ENCODE measurements around the gene TLR9.

The TLR9 gene

DNA sequence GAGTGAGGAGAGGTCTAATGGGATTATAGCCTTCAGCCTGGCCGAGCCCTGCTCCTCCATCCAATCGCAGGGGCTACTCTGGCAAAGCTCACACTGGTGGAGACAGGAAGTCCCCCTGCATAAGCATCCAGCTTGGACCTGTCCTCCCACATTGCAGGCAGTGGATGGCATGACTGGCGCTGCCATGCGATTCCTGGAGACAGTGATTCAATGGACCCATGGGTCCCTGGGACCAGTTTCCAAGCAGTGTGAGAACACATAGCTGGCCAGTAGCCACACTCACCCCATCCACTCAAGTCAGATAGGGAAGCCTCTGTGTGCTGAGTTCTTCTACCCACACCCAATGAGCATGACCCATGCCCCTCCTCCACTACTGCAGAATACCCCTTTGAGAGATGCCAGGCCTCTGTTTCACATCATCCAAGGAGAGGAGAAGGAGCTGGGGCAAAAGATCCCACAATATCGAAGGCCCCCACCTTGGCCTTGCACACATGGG lies 53.1 kb downstream of the TLR9 start:
- no peak for DNase-seq (ENCODE audit: low spot score)

DNA sequence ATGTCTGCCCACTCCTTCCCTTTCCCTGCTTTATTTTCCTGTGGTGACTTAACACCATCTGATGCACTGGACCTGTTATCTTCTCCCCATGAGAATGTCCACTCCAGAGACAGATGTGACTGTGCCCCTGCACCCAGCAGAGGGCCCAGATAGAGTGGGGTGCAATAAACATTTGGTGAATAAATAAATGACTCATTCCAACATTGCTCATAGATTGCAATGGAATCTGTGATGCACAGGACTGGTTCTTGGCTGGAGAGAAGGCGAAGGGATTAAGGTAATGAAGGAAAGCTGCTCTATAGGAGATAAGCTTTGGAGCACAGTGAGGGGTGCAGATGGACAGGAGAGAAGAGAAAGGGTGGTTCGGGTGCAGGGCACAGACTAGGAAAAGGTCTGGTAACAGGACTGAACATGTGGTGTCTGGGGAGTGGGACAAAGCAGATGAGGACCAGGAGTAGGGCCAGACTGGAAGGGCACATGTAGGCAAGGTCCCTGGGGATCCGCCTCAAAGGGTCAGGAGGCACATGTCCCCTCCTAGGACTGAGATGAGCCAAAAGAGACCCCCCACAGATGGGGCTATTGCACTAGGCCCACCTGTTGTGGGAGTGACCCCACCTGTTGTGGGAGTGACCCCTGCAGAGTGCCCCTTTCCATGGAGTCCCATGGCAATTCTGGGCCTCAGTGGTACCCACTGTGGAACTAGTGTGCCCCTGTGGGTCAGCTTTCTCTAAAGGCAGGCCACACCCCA lies 53.8 kb downstream of the TLR9 start:
- DNase-seq (ENCODE audit: low spot score) = no peak

Measured in germinal center (tissue), 1 donor.